ENCODE measurements around the gene WDSUB1. TPM values are rescaled to one million over a fixed set of nuclear protein-coding genes. Genes with fewer than 3 reads are reported as not detected.

The WDSUB1 gene
- total and polyA plus RNA-seq, 9 of the 15 experiments (the other 6 are each of a cell fraction or from before 2014, with no cell fraction given) = 5.2 to 13.7 (median 9.4) TPM

DNA sequence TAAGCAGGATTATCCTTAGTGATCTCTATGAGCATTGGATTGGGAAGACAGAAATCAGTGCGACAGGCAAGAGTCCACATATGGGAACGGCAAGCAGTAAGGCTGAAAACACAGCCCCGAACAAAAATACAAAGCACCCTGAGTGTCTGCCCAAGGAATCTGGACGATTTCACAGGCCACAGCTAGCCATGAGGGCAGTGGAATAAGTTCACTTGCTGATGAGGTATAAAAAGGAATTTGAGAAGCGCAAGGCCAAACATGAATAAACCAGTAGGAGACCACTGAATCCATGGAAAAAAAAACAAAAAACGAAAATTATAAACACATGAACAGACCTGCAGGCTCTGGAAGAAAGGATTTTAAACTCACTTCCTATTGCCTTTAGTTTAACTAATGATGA, 24.3 kb downstream of the WDSUB1 start (continued):
- TF ChIP-seq, protein P1, sequence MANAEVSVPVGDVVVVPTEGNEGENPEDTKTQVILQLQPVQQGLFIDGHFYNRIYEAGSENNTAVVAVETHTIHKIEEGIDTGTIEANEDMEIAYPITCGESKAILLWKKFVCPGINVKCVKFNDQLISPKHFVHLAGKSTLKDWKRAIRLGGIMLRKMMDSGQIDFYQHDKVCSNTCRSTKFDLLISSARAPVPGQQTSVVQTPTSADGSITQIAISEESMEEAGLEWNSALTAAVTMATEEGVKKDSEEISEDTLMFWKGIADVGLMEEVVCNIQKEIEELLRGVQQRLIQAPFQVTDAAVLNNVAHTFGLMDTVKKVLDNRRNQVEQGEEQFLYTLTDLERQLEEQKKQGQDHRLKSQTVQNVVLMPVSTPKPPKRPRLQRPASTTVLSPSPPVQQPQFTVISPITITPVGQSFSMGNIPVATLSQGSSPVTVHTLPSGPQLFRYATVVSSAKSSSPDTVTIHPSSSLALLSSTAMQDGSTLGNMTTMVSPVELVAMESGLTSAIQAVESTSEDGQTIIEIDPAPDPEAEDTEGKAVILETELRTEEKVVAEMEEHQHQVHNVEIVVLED (CRISPR knock-in tag; IDR thresholded peaks at IDR 0.05) = no peak
- TF ChIP-seq KLF10 (CRISPR knock-in tag; IDR thresholded peaks at IDR 0.05) (no peak), HDAC3 (IDR thresholded peaks at IDR 0.05; ENCODE audit: borderline replicate concordance, partially characterized antibody) (no peak), ZNF830 (CRISPR knock-in tag; IDR thresholded peaks at IDR 0.05) (no peak), SMC3 (conservative IDR thresholded peaks at IDR 0.05; ENCODE audit: insufficient read depth, low read depth, low read length) (no peak), CHD4 (IDR thresholded peaks at IDR 0.05; ENCODE audit: insufficient read depth, insufficient replicate concordance, low read depth, low read length, poor library complexity, severe bottlenecking) (no peak), SREBF2 (CRISPR knock-in tag; IDR thresholded peaks at IDR 0.05) (no peak), ZNF785 (CRISPR knock-in tag; IDR thresholded peaks at IDR 0.05) (no peak)
- TF ChIP-seq, protein P2, sequence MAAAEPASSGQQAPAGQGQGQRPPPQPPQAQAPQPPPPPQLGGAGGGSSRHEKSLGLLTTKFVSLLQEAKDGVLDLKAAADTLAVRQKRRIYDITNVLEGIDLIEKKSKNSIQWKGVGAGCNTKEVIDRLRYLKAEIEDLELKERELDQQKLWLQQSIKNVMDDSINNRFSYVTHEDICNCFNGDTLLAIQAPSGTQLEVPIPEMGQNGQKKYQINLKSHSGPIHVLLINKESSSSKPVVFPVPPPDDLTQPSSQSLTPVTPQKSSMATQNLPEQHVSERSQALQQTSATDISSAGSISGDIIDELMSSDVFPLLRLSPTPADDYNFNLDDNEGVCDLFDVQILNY (CRISPR knock-in tag; IDR thresholded peaks at IDR 0.05) = no peak

DNA sequence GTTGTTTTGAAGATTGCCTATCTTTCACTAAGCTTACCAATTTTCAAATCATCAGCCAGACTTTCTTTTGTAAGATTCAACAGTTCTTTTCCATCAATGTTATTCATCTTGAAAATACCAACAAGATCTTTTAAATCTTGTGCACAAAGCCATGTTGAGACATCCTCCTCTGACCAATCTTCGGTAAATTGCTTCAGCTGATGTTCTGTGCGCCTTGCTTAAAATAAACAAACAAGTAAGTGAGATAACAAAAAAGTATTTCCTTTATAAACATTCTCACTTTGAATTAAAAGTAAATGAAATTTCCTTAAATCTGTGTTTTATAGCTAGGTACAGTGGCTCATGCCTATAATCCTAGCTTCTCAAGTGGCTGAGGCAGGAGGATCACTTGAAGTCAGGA, 30.3 kb downstream of the WDSUB1 start:
- Histone ChIP-seq H3K9me3 (replicated peaks; ENCODE audit: control insufficient read depth, insufficient read depth, low read depth, low read length) (no peaks in the 10 kb centered on the region), H3K79me2 (ENCODE audit: control insufficient read depth, insufficient read depth, low read length) (no peaks in the 10 kb centered on the region), H4K20me1 (replicated peaks; ENCODE audit: control insufficient read depth, insufficient read depth, low read length) (no peaks in the 10 kb centered on the region), H3K4me3 (no peak overlapping the region), H3K27me3 (ENCODE audit: control insufficient read depth in 2 of 2, insufficient read depth in 2 of 2, low read length in 2 of 2) (no peaks in the 10 kb centered on the region), H3K4me2 (ENCODE audit: insufficient read depth, low read length) (no peak overlapping the region), H3K9me1 (ENCODE audit: control insufficient read depth, insufficient read depth, low read length) (no peaks in the 10 kb centered on the region), H3K36me3 (ENCODE audit: control insufficient read depth, insufficient read depth, low read length) (peaks cover 10% of the 10 kb centered on the region; the same call in 1 of the 3 replicates), H2AFZ (ENCODE audit: low read depth, low read length) (no peak overlapping the region), H3K27ac (ENCODE audit: extremely low read depth, low read depth, low read length) (no peak overlapping the region), H3K9ac (ENCODE audit: insufficient read depth in 1 of 2, low read depth in 2 of 2, low read length in 2 of 2) (no peak overlapping the region), H3K4me1 (replicated peaks in 1 of 2; ENCODE audit: control insufficient read depth in 2 of 2, insufficient read depth in 2 of 2, low read length in 2 of 2) (no peaks in the 10 kb centered on the region)
- no TSS peak for BruUV-seq (replicated peaks)
- ATAC-seq = no peak
- POLR2A ChIA-PET = interaction anchor here (1.2 kb wide), 1 partner anchor 18 kb away, joined by 3 read pairs; no protein-coding TSS in a partner anchor
- no peak for DNase-seq (ENCODE audit: extremely low read depth in 1 of 4, low spot score in 3 of 4)
- in situ Hi-C loops (cut with MboI) (no loop called here), intact Hi-C loops (cut with micrococcal nuclease) (no loop called here)
- WGBS (ENCODE audit: insufficient coverage, low coverage, missing lambda C conversion rate) = 66% methylated on average over 2 of the region's 2 CpGs
- CTCF ChIA-PET (ENCODE audit: low intra/inter-chr PET ratio) = no interaction called here
- FAIRE-seq = no peak
- TF ChIP-seq, protein P3, sequence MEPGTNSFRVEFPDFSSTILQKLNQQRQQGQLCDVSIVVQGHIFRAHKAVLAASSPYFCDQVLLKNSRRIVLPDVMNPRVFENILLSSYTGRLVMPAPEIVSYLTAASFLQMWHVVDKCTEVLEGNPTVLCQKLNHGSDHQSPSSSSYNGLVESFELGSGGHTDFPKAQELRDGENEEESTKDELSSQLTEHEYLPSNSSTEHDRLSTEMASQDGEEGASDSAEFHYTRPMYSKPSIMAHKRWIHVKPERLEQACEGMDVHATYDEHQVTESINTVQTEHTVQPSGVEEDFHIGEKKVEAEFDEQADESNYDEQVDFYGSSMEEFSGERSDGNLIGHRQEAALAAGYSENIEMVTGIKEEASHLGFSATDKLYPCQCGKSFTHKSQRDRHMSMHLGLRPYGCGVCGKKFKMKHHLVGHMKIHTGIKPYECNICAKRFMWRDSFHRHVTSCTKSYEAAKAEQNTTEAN (CRISPR knock-in tag; IDR thresholded peaks at IDR 0.05) = no peak
- TF ChIP-seq CBX8 (IDR thresholded peaks at IDR 0.05; ENCODE audit: borderline replicate concordance, extremely low read depth, low read depth, low read length, poor library complexity, severe bottlenecking) (no peak), SOX6 (IDR thresholded peaks at IDR 0.05) (no peak), GTF2E2 (tag; IDR thresholded peaks at IDR 0.05) (no peak), PTTG1 (tag; IDR thresholded peaks at IDR 0.05; ENCODE audit: low read depth) (no peak)
- TF ChIP-seq, protein P4, sequence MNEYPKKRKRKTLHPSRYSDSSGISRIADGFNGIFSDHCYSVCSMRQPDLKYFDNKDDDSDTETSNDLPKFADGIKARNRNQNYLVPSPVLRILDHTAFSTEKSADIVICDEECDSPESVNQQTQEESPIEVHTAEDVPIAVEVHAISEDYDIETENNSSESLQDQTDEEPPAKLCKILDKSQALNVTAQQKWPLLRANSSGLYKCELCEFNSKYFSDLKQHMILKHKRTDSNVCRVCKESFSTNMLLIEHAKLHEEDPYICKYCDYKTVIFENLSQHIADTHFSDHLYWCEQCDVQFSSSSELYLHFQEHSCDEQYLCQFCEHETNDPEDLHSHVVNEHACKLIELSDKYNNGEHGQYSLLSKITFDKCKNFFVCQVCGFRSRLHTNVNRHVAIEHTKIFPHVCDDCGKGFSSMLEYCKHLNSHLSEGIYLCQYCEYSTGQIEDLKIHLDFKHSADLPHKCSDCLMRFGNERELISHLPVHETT (CRISPR knock-in tag; conservative IDR thresholded peaks at IDR 0.05 in 1 of 2, IDR thresholded peaks at IDR 0.05 in 1 of 2) = no peak

Measured in K562 (cell line).